Ascending aorta (tissue), 2 donors: Measurements from ENCODE around the gene KLF3. TPM values are rescaled to one million over a fixed set of nuclear protein-coding genes. Genes with fewer than 3 reads are reported as not detected.

Experiments
- DNase-seq, 2 donors: peaks; one replicate each; pipeline ENCODE4 v3.0.0-alpha.2; 2019; ENCODE audit warnings: low spot score in 2 of 2
- H3K27ac ChIP-seq, 2 donors: fragments of 200-600 bp; sonication (generic); one replicate each; pipeline ENCODE4 v1.5.1; 2016 to 2017; ENCODE audit warnings: mild to moderate bottlenecking in 1 of 2
- H3K27me3 ChIP-seq: fragments of 200-600 bp; sonication (generic); one replicate; pipeline ENCODE4 v1.5.1; 2017
- H3K36me3 ChIP-seq, 2 donors: fragments of 200-600 bp; sonication (generic); one replicate each; pipeline ENCODE4 v1.5.1; 2016
- H3K4me1 ChIP-seq, 2 donors: fragments of 200-600 bp; sonication (generic); one replicate each; pipeline ENCODE4 v1.5.1; 2016 to 2017; ENCODE audit warnings: mild to moderate bottlenecking in 1 of 2
- H3K4me3 ChIP-seq, 2 donors: fragments of 200-600 bp; sonication (generic); one replicate each; pipeline ENCODE4 v1.5.1; 2016 to 2017; ENCODE audit warnings: mild to moderate bottlenecking in 1 of 2
- H3K9me3 ChIP-seq, 2 donors: fragments of 200-600 bp; sonication (generic); one replicate each; pipeline ENCODE4 v1.5.1; 2016
- intact Hi-C: fragments of 100-400 bp; cut with DNase I; formaldehyde crosslinking; loops from one replicate; pipeline ENCODE4 v1.15.1; 2023
- total RNA-seq: library from RNA; depleted of rRNA; stranded (reverse); fragments of >200 nt; gene quantifications from one replicate; pipeline ENCODE4 v1.1.0, GENCODE V29; 2016
- TF ChIP-seq, protein P1 (sequence below), 3 experiments: fragments of 200-600 bp in 2 of 3; fragments of 450-650 bp in 1 of 3; sonication (generic) in 2 of 3; IDR thresholded peaks; one replicate each; pipeline ENCODE4 v1.5.1; 2016 to 2019; ENCODE audit warnings: antibody characterized with exemption in 3 of 3, mild to moderate bottlenecking in 1 of 3, moderate library complexity in 1 of 3

The KLF3 gene
- 21.5 TPM for total RNA-seq

DNA sequence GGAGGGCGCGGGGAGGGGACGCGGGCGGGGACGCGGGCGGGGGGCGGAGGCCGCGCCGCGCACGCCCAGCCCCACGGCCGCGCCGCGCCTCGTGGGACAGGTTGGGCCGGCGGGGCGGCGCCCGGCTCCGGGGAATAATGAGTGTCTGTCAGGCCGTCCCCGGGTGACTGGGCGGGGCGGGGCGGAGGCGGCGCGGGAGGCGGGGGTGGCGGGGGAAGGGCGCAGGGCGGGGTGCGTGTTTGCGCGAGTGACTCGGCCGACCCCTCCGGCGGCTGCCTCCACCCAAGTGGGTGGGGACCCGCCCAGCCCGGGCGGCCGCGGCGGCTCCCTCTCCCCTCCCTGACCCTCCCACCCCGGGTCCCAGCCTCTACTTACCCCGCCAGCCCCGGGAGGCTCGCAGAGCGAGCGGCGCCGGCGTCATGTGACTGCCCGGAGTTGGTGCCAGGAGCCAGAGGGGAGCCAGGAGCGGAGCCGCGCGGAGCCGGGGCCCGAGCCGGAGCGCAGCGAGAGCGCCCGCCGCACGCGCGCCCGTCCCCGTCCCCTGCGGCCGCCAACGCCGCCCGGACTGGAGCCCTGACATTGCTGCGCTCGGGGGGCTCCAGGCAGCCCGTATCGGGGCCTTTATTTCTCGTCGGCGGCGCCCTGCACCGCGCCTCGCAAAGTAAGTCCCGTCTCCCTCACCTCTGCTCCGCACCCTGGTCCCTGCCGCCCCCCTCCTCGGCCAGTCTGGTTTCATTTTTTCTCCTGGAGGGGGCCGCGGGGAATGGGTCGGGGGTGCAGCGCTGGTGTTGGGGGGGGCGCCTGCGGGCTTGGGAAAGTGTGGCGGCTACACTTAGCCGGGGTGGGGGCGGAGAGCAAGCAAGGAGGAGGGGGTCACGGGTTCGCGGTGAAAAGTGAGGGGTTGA, at the start of gene KLF3:
KLF3 (plus strand) TSS at position 399 of the 905 bp plus-strand sequence. CDS start 16,427 bp downstream, outside the sequence.
- Histone ChIP-seq H3K27ac (peak within 1 kb of the TSS; percentile 96 to 99), H3K9me3 (no peaks in the 10 kb centered on the region), H3K36me3 (no peaks in the 10 kb centered on the region), H3K4me3 (peak within 1 kb of the TSS; percentile 83 to 99), H3K27me3 (no peaks in the 10 kb centered on the region), H3K4me1 (peaks cover 6 to 22% of the 10 kb centered on the region in 2 donors)
- DNase-seq, result peak; percentile 86 to 97
- TF ChIP-seq, protein P1, sequence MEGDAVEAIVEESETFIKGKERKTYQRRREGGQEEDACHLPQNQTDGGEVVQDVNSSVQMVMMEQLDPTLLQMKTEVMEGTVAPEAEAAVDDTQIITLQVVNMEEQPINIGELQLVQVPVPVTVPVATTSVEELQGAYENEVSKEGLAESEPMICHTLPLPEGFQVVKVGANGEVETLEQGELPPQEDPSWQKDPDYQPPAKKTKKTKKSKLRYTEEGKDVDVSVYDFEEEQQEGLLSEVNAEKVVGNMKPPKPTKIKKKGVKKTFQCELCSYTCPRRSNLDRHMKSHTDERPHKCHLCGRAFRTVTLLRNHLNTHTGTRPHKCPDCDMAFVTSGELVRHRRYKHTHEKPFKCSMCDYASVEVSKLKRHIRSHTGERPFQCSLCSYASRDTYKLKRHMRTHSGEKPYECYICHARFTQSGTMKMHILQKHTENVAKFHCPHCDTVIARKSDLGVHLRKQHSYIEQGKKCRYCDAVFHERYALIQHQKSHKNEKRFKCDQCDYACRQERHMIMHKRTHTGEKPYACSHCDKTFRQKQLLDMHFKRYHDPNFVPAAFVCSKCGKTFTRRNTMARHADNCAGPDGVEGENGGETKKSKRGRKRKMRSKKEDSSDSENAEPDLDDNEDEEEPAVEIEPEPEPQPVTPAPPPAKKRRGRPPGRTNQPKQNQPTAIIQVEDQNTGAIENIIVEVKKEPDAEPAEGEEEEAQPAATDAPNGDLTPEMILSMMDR (IDR thresholded peaks at IDR 0.05), result no peak
- intact Hi-C loops, result loop anchor here (2.0 to 10.0 kb wide), 9 partner anchors 203 to 977 kb away; partner anchors contain the start of genes FAM114A1, LIAS, RELL1 and RPL9

DNA sequence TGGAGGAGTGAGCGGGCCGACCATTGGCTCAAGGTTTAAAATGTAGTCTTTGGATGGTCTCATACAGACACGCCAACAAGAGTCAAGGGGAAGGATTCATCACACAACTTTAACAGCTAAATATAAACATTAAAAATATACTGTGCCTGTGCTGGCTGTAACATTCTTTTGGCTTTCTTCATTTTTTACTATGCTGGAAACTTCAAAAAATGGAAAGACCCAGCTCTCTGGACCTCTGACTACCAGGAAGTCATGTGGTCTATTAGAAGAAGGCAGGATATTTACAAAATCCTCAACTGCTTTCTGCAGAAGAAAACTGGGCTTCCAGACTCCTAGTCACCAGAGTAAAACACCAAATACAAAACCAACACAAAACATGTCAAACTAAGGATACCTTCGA, 49.8 kb upstream of the KLF3 start:
- Histone ChIP-seq H3K36me3 (no peaks in the 10 kb centered on the region), H3K4me3 (no peak overlapping the region), H3K27me3 (no peaks in the 10 kb centered on the region), H3K9me3 (no peaks in the 10 kb centered on the region), H3K4me1 (no peaks in the 10 kb centered on the region), H3K27ac (peak overlapping the region in 1 of 2 donors; percentile 31)
- DNase-seq, result no peak
- intact Hi-C loops, result no loop called here
- TF ChIP-seq, protein P1 (IDR thresholded peaks at IDR 0.05), result no peak

DNA sequence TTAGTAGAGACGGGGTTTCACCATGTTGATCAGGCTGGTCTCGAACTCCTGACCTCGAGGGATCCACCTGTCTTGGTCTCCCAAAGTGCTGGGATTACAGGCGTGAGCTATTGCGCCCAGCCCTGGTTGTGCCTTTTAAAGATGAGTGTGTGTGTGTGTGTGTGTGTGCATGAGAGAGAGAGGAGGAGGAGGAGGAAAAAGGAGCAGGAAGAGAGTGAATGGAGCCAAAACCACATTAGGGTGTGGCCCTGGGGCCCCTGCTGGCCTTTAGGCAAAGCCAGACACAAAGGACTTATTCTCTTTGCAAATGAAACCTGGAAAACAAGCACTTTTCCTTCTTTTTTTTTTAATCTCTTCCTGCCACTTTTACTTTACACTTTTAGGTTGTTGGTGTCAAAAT, 48.2 kb upstream of the KLF3 start:
- TF ChIP-seq, protein P1 (IDR thresholded peaks at IDR 0.05), result no peak
- Histone ChIP-seq H3K9me3 (no peaks in the 10 kb centered on the region), H3K36me3 (no peaks in the 10 kb centered on the region), H3K4me3 (no peak overlapping the region), H3K4me1 (no peaks in the 10 kb centered on the region), H3K27me3 (no peaks in the 10 kb centered on the region), H3K27ac (no peak overlapping the region)
- no peak for DNase-seq
- intact Hi-C loops, result no loop called here

DNA sequence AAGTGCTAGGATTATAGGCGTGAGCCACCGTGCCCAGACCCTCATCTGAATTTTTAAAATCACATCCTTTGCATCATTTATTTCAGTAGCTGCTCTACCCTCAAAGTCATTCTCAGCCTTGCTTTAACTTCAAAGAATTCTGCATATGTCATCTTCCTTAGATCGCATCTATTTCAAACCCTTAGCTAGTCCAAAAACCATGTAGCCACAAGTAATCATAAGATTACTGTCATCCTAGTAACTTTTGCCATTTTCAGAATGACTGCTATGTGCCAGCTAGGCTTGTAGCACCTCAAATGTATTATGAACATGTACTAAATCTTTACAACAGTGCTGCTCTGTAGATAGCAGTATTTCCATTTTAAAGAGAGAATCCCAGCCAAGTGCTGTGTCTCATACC, 45.5 kb upstream of the KLF3 start:
- intact Hi-C loops, result no loop called here
- no peak for DNase-seq
- no peaks in the 10 kb centered on the region for H3K36me3 ChIP-seq
- TF ChIP-seq, protein P1 (IDR thresholded peaks at IDR 0.05), result no peak
- H3K4me1 ChIP-seq, result no peaks in the 10 kb centered on the region
- no peak overlapping the region for H3K4me3 ChIP-seq
- no peaks in the 10 kb centered on the region for H3K9me3 ChIP-seq
- no peak overlapping the region for H3K27ac ChIP-seq
- no peaks in the 10 kb centered on the region for H3K27me3 ChIP-seq

DNA sequence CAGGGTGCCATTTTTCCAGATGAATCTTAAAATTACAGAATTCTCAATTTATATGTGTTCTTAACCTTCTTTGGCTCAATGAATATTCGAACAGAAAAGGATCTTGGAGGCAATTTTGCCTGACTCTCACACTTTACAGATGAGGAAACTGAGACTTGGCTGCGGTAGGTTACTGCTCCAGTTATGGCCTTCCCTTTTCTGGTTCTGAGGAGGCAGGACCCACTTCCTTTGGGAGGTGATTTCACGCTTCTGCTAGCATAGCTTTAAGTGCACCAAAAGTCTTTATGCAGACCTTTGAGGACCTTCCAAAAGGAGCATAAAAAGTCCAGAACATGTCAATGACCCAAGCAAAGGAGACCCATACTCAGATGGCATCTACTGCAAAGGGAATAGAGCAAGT, 44.7 kb upstream of the KLF3 start:
- Histone ChIP-seq H3K27me3 (no peaks in the 10 kb centered on the region), H3K27ac (no peak overlapping the region), H3K9me3 (no peaks in the 10 kb centered on the region), H3K4me3 (no peak overlapping the region), H3K4me1 (no peaks in the 10 kb centered on the region), H3K36me3 (no peaks in the 10 kb centered on the region)
- TF ChIP-seq, protein P1 (IDR thresholded peaks at IDR 0.05), result no peak
- intact Hi-C loops, result no loop called here
- DNase-seq, result no peak
